ENCODE data around the gene TRIM9. TPM values are rescaled to one million over a fixed set of nuclear protein-coding genes. Genes with fewer than 3 reads are reported as not detected.

TRIM9 gene
- total RNA-seq, 1 donor from 2014 or later: under 0.01 TPM

GRCh38 chr14:51008446-51008845 is 86.5 kb downstream of the TRIM9 start:
- TF ChIP-seq CTCF (IDR thresholded peaks at IDR 0.05; ENCODE audit: insufficient read depth, low read length, severe bottlenecking): no peak
- no peaks in the 10 kb centered on the region for H3K27me3 ChIP-seq (ENCODE audit: control insufficient read depth, insufficient read depth, low read length)
- no peak for DNase-seq (ENCODE audit: low read depth)
- no peaks in the 10 kb centered on the region for H3K36me3 ChIP-seq (ENCODE audit: control insufficient read depth, insufficient read depth, low read length)
- FAIRE-seq: no peak
- H3K4me3 ChIP-seq (ENCODE audit: low read depth, low read length): no peak overlapping the region

- peak; percentile 92 for FAIRE-seq
- H3K4me3 ChIP-seq (ENCODE audit: low read depth, low read length): no peak overlapping the region
- no peaks in the 10 kb centered on the region for H3K36me3 ChIP-seq (ENCODE audit: control insufficient read depth, insufficient read depth, low read length)
- no peaks in the 10 kb centered on the region for H3K27me3 ChIP-seq (ENCODE audit: control insufficient read depth, insufficient read depth, low read length)
- no peak for TF ChIP-seq CTCF (IDR thresholded peaks at IDR 0.05; ENCODE audit: insufficient read depth, low read length, severe bottlenecking)
- DNase-seq (ENCODE audit: low read depth): peak; percentile 82
Observed at GRCh38 chr14:51006781-51007211, 88.1 kb downstream of the TRIM9 start.

- Histone ChIP-seq H3K4me3 (ENCODE audit: low read depth, low read length) (no peak overlapping the region), H3K36me3 (ENCODE audit: control insufficient read depth, insufficient read depth, low read length) (no peaks in the 10 kb centered on the region), H3K27me3 (ENCODE audit: control insufficient read depth, insufficient read depth, low read length) (no peaks in the 10 kb centered on the region)
- no peak for FAIRE-seq
- no peak for DNase-seq (ENCODE audit: low read depth)
- no peak for TF ChIP-seq CTCF (IDR thresholded peaks at IDR 0.05; ENCODE audit: insufficient read depth, low read length, severe bottlenecking)
Observed at GRCh38 chr14:51006324-51006723, 88.6 kb downstream of the TRIM9 start.

GRCh38 chr14:51004801-51005526 is 89.9 kb downstream of the TRIM9 start:
- DNase-seq (ENCODE audit: low read depth): peak; percentile 79
- Histone ChIP-seq H3K36me3 (ENCODE audit: control insufficient read depth, insufficient read depth, low read length) (no peaks in the 10 kb centered on the region), H3K27me3 (ENCODE audit: control insufficient read depth, insufficient read depth, low read length) (no peaks in the 10 kb centered on the region), H3K4me3 (ENCODE audit: low read depth, low read length) (no peak overlapping the region)
- TF ChIP-seq CTCF (IDR thresholded peaks at IDR 0.05; ENCODE audit: insufficient read depth, low read length, severe bottlenecking): no peak
- no peak for FAIRE-seq

- DNase-seq (ENCODE audit: low read depth) (no peak), FAIRE-seq (no peak)
- Histone ChIP-seq H3K4me3 (ENCODE audit: low read depth, low read length) (no peak overlapping the region), H3K27me3 (ENCODE audit: control insufficient read depth, insufficient read depth, low read length) (no peaks in the 10 kb centered on the region), H3K36me3 (ENCODE audit: control insufficient read depth, insufficient read depth, low read length) (no peaks in the 10 kb centered on the region)
- no peak for TF ChIP-seq CTCF (IDR thresholded peaks at IDR 0.05; ENCODE audit: insufficient read depth, low read length, severe bottlenecking)
Observed at GRCh38 chr14:51004352-51004800, 90.5 kb downstream of the TRIM9 start.
